Inflammatory macrophage treated with lipopolysaccharide for 4 hours (primary cell): ENCODE measurements around the gene THADA.
"Not testable (repeated sequence)": the region's sequence is repeated elsewhere in the genome, so short reads cannot be mapped to it uniquely, and the experiment has no call there.

Experiments
- DNase-seq: peaks from one replicate; pipeline ENCODE4 v3.0.0-alpha.2; 2020

Gene THADA

DNA sequence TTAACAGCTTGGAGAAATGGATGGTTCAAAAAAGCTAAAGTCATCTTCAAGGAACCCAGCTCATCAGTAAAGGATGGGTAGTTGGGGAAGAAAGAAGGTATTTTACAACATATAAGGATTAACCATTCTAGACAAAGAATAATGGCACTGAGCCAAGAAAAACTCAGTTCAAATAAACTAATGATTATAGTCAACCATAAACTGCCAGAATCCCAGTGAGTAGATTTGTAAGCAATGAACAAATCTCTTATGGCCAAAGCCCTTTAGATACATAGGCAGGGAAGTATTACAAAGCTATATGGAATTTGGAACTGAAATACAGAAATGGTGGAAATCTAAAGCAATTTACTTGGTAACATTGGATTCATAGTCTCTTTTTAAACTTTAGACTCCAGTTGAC is 277.0 kb downstream of the THADA start:
- no peak for DNase-seq

DNA sequence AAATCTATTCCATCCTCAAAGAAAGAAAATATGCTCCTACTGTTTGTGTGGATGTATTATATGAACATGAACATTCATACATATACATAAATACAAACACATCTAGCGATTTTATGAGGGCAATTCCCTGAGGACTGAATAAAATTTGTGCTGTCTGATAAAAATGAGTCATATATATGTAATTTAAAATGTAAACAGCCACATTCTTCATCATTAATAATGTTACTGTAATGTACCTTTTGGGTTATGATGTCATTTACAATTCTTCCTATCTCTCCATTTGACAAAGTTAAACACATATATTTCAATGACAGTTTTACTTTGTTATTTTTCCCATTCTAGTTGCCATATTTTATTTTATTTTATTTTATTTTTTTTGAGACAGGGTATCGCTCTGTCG is 278.2 kb downstream of the THADA start:
- no peak for DNase-seq

DNA sequence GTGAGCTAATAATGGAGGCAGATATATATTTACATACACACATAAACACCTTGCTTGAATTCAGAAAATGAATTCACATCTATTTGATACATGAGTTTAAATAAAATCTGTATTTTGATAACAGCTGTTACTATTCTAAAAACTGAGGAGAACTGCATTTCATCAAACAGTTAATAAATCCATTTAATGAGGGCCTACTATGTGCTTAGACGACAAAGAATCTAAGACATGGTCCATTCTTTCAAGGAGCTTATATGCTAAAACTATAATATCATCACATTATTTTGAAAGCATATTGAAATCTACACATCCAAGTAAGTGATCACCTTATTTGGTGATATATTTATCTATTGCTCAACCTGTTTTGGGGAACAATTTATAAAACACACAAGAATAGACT is 278.6 kb downstream of the THADA start:
- DNase-seq: no peak

DNA sequence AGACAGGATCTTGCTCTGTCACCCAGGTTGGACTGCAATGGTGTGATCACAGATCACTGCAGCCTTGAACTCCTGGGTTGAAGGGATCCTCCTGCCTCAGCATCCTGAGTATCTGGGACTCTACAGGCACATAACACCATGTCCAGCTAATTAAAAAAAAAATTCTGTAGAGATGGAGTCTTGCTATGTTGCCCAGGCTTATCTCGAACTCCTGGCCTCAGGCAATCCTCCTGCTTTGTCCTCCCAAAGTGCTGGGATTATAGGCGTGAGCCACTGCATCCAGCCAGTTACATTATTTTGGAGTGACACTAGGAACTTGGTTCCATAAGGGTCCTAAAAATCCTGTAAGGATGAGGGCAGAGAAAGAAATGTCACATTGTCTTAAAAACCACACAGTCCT is 280.4 kb downstream of the THADA start:
- DNase-seq: no peak

DNA sequence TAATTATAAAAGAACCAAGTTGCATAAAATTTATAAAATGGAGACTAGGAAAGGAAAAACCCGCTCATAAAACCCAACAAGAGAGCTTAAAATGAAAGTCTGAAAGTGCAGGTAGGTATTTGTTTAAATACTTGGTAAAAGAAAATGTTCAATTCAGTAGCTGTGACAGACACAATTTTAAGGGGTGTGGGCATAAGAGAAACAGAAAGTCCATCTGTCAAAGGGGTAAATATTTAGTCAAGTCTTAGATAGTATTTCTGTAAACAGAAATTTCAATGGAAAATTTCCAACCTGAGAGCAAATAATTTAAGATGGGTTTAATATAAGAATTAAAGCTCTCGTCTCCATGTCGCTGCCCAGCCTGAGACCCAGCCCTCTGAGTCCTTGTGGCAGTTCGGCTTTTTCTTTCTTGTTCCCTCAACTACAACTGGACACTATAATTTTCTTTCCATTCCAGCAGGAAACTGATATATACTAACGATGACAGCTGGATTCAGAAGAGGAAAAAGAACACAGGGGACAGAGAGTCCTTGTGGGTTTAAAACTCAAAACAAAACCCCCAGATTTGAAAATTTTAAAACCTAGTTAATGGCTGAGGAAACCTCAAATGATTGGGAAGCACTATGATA is 281.4 kb downstream of the THADA start:
- no peak for DNase-seq

DNA sequence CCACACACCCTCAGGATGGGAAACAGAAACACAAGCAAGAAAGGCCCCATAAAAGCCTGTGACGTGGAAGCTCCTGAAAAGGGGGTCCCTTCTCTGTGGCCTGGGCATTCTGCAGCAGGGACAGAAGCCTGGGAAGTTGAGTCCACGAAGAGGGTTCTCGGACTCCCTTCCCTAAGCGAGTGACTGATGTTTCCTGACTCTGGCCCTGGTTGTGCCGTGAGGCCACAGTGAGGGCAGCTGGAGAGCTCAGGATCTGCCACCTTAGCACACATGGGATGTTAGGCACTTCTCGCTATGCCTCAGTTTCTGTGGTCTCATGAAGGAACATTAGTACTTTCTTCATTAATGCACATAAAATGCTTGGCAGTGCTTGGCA is 282.2 kb downstream of the THADA start:
- no peak for DNase-seq

DNA sequence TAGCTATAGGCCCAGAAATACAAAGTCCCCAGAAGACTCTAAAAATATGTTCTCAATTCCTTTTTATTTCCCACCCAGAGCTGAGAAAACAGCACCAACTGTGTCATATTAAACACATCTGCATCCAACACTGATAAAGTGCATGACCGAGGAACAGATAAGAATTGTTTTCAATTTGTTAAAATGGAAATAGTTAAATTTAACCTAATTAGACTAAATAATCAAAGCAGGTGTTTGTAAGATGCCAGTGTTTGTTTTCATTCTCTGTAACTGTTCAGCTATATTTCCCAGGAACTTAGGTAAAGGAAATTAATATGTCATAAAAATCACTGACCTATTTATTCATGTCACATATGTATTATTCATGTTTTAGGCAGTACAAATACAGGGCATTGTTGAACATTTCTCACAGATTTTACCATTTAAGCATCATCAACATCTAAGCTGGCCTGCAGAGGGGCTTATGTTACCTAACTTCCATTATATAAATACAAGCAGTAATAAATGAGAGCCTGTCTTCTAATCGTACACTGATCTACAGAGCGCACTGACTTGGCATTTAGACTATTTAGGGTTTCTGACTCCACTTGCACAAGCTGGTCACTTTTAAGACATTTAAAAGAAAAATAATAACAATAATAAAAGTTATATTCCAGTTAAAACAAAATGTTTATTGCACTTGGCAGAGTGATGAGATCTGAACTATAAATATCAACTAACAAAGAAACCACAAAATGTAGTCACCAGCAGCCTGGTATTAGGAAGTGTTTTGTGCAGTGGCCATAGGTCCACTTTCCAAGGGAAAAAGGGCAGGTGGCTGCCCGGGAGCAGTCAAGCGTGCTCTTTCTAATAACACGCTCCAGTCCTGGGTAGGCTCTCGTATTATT is 282.8 kb downstream of the THADA start:
- DNase-seq: peak; percentile 29

DNA sequence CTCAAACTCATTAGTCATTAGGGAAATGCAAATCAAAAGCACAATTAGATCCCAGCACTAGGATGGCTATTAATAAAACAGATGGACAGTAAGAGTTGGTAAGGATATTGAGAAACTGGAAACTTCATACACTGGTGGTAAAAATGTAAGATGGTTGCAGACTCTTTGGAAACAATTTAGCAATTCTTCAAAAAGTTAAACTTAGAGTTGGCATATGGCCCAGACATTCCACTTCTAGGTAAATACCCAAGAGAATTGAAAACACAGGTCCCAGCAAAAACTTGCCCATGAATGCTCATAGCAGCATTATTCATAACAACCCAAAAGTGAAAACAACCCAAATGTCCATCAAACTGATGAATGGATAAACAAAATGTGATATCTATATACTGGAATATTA is 284.6 kb downstream of the THADA start:
- no peak for DNase-seq

DNA sequence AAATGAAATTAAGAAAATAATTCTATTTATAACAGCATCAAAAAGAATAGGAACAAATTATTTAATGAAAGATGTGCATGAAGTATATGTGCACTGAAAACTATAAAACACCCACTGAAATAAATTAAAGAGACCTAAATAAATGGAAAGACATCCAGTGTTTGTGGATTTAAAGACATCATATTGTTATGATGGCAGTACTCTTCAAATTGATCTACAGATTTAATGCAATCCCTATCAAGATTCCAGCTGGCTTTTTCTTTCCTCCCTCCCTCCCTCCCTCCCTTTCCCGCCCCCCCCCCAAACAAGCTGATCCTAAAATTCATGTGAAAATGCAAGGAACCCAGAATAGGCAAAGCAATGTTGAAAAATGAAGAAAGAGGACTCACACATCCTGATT is 285.9 kb downstream of the THADA start:
- DNase-seq: no peak

DNA sequence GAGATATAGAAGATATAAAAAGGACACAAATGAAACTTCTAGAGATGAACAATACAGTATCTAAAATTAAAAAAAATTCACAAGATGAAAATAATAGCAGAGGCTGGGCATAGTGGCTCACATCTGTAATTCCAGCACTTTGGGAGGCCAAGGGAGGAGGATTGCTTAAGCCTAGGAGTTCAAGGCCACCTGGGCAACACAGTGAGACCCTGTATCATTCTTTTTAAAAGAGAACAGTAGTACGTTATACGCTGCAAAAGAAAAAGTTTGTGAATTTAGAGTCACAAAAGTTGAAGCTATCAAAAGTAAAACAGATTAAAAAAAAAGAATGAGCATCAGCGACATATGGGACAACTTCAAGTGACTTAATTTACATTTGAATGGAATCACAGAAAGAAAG is 287.9 kb downstream of the THADA start:
- DNase-seq: no peak

DNA sequence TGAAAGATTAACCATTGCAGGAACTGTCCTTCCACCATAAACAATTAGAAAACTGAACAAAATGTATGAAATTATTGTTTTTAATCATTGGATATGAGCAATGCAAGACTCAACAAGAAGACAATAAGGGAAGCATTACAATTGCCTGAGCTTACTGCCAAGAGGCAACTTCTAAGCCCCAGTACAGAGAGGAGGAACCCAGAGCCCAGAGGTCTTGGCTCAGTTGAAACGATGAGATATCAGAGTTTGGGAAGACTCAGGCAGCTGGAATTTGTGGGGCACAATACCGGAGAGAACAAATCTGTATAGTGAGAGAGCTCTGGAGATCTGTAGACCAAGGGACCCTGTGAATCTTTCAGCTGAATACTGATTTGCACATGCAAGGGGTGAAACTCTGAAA is 288.8 kb downstream of the THADA start:
- DNase-seq: peak; percentile 15

DNA sequence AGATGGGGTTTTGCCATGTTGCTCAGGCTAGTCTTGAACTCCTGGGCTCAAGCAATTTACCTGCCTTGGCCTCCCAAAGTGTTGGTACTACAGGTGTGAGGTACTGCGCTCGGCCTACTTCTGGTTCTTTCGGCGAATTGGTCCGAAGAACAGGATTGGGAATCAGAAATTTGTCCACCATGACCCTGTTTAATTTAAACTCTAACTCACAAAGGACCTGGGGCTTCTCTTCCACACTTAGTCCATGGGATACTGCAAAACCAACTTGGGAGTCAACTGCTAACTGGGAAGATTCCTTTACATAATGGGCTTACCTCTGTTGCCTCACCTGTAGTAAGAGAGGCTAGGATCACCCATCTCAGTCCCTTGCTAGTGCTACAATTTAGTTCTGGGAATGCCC is 289.6 kb downstream of the THADA start:
- DNase-seq: no peak

DNA sequence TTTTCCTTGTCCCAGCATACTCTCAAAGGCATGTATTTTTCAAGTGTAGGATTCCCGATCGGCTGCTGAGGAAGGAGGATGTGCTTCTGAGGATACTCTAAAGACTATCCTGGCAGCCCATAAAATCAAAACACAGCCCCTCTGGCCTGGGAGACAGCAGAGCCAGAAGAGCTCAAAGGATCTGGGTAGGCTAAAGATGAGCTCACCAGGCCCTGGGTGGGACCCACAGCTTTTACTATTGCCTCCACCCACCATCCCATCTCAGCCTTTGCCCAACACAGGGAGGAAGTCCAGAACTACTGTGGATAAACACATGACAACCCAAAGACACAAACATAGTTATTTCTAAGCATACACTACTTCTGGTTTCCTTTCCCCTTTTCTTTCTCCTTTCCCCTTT is 290.3 kb downstream of the THADA start:
- DNase-seq: peak; percentile 97

DNA sequence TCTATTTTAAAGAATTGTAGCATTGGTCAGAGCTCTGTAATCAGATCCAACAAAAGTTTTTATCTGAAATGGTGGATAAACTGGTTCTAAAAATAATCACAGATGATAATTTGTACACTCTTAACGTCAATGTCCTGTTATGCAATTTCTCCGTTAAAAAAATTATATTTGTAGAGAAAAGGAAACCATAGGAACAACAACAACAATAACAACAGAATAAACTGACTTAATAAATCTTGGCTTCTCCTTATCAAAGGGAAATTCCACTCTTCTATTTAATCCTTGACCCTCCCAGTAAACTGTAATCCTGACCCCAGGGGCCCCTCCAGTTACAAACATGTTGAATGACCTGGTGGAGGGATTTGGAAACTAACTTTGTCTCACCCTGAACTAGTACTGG is 290.8 kb downstream of the THADA start:
- DNase-seq: peak; percentile 90

DNA sequence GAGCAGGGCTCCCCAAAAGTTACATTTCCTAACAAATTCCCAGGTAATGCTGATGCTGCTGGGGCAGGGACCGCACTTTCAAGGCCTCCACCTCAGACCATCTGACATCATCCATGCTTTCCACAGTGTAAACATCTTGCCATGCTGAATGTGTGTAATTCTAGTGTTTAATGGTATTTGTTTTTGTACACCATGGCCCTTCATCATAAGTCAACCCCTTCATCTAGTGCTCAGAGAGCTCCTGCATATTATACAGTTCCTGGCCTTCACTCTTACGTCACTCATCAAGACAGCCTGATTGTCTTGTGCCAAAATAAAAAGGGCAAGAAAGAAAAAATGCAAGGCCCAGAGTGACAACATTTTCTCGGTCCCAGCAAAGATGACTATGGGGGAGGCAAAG is 291.9 kb downstream of the THADA start:
- no peak for DNase-seq

DNA sequence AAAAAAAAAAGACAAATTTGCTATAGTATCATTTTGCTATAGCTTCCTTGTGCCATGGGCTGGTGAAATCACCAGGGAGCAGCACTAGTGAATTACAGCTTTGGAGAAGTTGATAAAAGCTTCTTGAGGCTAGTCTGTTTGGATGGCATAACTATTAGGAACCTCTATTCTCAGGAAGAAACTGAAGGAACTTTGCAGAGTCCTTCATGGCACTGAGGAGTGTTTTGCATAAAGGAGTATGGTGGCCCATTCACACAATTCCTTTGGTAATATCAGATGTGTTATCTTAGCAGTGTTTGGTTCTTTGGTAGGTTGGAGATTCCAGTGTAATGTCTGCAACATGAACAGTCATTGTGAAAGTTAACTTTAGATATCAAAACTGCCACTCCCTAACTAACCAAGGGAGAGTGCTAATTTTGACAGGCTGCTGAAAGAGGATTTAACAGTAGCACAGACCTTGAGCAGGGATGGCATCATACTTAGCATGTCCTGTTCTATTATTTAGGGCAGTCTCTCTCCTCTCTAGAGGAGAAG is 292.8 kb downstream of the THADA start:
- DNase-seq: peak; percentile 80

DNA sequence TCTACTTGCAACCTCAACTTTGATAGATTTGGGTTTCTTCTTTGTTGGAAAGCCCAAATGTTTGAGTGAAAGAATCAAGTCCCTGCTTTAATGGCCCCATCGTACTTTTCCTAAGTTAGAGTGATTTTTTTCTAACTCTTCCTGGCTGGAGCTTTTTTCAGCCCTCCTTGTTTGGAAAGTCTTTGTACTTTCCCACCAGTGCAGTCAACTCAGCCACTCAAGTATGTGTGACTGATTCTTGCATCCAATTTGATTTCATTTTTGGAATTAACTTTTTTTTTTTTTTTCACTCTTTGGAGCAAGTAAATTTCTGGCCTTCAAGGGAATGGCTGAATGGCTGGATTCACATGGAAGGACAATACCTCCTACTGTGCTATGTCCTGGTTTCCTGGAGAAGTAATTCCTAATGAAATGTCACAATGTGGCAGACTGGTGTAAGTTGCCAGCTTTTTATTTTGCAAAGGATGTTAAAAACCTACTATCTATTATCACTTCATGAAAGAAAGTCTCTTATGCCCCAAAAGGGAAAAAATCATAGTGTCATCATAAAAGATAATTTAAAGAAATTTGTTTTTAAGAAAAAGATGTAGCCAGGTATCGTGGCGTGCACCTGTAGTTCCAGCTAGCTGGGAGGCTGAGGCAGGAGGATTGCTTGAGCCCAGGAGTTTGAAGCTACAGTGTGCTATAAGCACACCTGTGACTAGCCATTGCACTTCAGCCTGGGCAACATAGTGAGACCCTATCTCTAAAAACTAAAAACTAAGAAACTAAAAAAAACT is 293.5 kb downstream of the THADA start:
- no peak for DNase-seq

DNA sequence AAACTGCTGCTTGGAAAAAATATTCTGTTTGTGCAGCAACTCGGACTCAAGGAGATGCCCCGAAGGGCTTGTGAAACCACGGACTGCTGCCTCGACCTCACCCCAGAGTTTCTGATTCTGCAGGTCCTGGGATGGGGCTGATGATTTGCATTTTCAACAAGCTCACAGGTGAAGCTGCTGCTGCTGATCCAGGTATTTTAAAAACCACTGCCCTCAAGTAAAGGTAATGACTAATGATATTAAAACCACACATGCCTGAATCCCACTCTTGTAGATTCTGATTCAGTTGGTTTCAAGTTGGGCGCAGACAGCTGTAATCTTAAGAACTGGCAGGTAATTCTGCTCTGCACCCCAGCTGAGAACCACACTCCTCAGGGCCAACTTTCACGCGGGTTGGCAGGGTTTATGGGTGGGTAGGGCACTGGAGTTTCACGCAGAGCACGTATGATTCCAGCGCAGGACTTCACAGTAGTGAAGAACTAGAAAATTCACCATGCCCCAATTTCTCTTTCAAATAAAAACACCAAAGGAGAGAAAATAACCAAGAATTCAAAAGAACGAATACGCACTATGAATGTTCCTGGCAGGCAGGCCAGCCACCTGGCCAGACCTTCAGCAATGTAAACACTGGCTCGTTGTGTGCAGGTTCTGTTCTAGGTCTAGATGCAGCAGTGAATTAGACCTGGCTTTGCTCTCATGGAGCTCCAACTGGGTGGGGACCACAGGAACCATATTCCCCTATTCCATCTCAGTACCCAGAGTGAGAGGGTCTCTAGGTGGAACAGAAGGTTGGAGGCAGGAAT is 294.9 kb downstream of the THADA start:
- no peak for DNase-seq

DNA sequence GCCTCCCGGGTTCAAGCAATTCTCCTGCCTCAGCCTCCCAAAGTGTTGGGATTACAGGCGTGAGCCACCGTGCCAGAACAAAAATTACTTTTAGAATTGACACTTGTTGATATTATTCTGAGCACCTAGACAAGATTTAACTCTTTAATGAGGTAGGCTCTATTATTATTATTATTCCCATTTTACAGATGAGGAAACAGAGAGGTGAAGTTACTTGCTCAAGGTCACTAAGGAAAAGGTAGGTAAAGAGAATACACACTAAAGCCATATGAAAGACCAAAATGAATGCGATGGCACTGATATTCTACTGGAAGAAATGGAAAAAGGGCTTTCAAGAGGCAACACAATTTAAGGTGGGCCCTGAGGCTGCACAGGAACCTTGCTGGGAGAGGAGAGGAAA is 295.6 kb downstream of the THADA start:
- no peak for DNase-seq

DNA sequence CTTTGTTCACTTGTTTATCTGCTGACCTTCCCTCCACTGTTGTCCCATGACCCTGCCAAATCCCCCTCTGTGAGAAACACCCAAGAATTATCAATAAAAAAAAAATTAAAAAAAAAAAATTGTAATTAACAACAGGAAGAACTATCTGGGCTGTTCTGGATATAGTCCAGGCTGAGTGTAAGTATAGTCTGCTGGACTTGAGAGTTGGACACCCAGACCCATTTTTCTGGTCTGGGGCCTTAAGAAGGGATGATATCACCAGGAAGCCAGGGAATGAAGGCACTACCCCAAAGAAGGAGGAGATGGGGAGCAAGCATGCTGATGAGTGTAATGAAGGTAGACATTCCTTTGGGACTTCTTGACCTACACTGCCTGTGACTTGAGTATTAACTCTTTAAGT is 297.3 kb downstream of the THADA start:
- DNase-seq: no peak

DNA sequence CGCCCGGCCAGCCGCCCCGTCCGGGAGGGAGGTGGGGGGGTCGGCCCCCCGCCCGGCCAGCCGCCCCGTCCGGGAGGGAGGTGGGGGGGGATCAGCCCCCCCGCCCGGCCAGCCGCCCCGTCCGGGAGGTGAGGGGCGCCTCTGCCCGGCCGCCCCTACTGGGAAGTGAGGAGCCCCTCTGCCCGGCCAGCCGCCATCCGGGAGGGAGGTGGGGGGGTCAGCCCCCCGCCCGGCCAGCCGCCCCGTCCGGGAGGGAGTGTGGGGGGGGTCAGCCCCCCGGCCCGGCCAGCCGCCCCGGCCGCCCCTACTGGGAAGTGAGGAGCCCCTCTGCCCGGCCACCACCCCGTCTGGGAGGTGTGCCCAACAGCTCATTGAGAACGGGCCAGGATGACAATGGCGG is 298.1 kb downstream of the THADA start:
- not testable (repeated sequence) for DNase-seq

DNA sequence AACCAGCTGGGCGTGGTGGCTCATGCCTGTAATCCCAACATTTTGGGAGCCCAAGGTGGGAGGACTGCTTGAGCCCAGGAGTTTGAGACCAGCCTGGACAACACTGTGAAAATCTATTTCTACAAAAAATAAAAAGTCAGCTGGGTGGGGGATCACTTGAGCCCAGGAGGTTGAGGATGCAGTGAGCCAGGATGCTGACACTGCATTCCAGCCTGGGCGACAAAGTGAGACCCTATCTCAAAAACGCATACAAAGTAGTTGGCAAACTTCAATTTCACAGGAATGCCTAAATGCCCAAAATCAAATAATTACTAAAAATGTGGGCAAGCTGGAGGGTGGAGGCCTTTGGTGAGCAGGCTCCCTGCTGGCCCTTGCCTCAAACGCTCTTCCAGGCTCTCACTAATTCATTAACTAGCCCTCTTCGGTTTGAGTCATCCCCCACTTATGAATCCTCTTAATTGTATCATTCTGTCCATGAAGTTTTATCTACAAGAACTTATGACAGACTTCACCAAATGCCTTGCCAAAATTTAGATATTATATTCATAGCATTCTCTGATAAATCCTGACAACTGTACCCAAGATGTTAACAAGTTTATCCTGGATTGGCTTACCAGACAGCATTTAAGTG is 300.8 kb downstream of the THADA start:
- no peak for DNase-seq
